Right ventricle myocardium superior (tissue), 1 donor: Measurements from ENCODE around the gene DZIP3. TPM values are rescaled to one million over a fixed set of nuclear protein-coding genes. Genes with fewer than 3 reads are reported as not detected.
A peak's percentile ranks its signal among the peaks of the same experiment; 100 is the strongest.
"Not testable (repeated sequence)": the region's sequence is repeated elsewhere in the genome, so short reads cannot be mapped to it uniquely, and the experiment has no call there.

Source experiments
- ATAC-seq: fragments of 200-7000 bp; cut with Tn5 transposase; one replicate; pipeline ENCODE4 v1.9.1; 2020; ENCODE audit warnings: mild to moderate bottlenecking; ENCODE audit not compliant: poor library complexity
- DNase-seq: peaks from one replicate; pipeline ENCODE4 v3.0.0-alpha.2; 2020
- intact Hi-C: fragments of 100-400 bp; cut with DNase I; formaldehyde crosslinking; loops from one replicate; pipeline ENCODE4 v1.11.2; 2022
- total RNA-seq: library from RNA; stranded (reverse); fragmentation: NEBNext Ultra II Directional; extraction: Animal tissue kit (Norgen Biotek cat#: 25700); gene quantifications from one replicate; pipeline ENCODE4 v1.2.1, GENCODE V29; 2021
- donor health status: DM: no; HTN: yes; CAD: no; lungs with severe emphysema.

The DZIP3 gene
- total RNA-seq, 1 donor from 2014 or later: 14.3 TPM

DNA sequence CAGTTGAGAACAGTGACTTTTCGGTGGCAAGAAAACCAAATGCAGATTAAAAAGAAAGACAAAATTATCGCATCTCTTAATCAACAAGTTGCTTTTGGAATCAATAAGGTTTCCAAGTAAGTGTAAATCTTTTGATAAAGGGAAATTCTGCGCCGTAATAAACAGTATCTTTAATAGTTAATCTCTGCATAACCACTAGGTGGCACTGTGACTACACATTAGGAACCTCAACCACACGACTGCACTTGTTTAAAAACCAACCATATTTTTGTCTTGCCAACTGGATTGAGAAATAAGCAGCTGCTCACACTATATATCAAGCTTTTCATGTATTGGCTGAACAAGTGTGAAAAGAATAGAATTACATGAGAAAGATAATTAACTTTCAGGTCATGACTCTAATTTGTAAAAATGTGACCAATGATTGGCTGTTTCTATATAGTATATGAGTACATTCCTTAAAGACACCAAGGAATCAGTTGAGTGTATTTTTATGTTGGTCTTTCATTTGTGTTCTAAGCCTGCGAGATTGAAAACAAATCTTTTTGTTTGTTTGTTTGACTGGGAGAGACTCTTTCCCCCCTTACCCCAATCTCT lies 72.7 kb downstream of the DZIP3 start:
- intact Hi-C loops: no loop called here
- DNase-seq: no peak

GRCh38 chr3:108664266-108664665 lies 74.7 kb downstream of the DZIP3 start:
- DNase-seq (no peak), ATAC-seq (no peak)
- intact Hi-C loops: no loop called here

More for the DNA sequence above, 72.7 kb downstream of the DZIP3 start:
- peak; percentile 80 for ATAC-seq

GRCh38 chr3:108667312-108667711 lies 77.8 kb downstream of the DZIP3 start:
- DNase-seq (no peak), ATAC-seq (no peak)

DNA sequence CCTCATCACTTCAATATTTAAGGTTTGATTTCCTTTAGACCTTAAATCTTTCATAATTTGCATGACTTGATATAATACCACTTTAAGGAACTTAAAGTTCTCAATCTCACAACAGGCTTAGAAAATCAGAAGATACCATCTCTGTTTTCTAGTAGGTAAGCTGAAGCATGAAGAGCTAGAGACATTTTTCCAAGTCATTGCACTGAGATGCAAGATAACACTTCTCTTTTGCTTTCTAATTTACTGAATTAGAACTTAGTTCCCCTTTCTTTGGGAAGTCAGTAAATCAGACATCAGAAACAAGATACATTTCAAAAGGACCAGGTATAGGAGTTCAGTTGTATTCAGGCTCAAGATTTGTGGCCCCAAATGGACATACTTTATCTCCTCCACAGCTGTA lies 79.7 kb downstream of the DZIP3 start:
- DNase-seq (no peak), ATAC-seq (no peak)
- intact Hi-C loops: loop anchor here (5.0 kb wide), 1 partner anchor 243 kb away; no protein-coding TSS in a partner anchor

More at GRCh38 chr3:108667312-108667711, 77.8 kb downstream of the DZIP3 start:
- intact Hi-C loops: loop anchor here (5.0 kb wide), 1 partner anchor 245 kb away; no protein-coding TSS in a partner anchor

DNA sequence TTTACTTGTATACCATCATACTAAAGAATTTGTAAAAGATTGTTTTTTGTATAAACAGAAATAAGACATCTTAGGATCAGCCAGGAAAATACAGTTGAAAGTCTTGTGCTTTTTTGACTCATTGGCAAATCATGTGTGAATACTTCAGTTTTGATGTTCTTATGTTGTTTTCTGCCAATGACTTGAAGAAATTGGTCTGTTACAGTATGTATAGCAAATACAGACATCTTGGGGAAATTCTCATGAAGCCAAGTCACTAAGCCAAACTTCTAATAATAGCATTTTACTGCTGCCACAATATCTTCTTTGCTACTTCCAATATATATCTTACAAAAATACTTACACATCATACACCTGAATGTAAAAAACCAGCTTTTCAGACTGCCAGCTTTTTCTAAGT lies 83.2 kb downstream of the DZIP3 start:
- intact Hi-C loops: no loop called here
- no peak for DNase-seq
- ATAC-seq: no peak

GRCh38 chr3:108673988-108674661 lies 84.6 kb downstream of the DZIP3 start:
- DNase-seq (no peak), ATAC-seq (no peak)
- intact Hi-C loops: no loop called here

DNA sequence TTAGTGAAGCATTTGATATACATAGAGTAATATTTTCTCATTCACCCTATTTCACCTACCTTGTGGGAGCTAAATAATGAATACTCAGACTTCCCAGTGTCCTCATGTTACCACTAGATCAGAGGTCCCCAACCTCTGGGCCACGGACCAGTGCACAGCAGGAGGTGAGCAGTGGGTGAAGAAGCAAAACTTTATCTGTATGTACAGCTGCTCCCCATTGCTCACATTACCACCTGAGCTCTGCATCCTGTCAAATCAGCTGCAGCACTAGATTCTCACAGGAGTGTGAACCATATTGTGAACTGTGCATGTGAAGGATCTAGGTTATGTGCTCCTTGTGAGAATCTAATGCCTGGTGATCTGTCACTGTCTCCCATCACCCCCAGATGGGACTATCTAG lies 88.3 kb downstream of the DZIP3 start:
- intact Hi-C loops: no loop called here
- ATAC-seq (no peak), DNase-seq (no peak)

DNA sequence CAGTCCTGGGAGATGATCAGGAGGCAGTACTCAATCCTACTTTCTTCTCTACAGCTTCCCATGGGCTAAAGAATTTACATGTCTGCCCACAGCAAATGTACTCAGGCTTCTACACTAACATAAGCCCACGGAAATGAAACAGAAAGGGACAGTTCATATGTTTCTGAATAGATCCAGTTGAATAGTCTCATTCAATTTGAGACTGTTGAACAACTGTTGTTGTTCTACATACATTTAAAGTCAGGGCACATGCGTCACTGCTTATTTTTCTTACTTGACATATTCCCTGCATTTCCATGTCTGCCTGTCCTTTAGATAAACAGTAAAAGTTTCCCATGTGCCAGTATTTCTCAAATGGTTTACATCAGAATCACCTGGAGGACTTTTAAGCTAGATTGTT lies 102.8 kb downstream of the DZIP3 start:
- DNase-seq, ATAC-seq, intact Hi-C loops: not testable (repeated sequence)

DNA sequence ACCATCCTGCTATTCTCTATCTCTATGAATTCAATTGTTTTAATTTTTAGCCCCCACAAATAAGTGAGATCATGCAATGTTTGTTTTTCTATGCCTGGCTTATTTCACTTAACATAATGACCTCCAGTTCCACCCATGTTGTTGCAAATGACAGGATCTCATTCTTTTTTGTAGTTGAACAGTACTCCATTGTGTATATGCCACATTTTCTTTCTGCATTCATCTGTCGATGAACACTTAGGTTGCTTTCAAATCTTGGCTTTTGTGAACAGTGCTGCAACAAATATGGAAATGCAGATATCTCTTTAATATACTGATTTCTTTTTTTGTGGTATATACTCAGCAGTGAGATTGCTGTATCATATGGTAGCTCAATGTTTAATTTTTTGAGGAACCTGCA lies 108.9 kb downstream of the DZIP3 start:
- ATAC-seq (no peak), DNase-seq (no peak)
- intact Hi-C loops: no loop called here

DNA sequence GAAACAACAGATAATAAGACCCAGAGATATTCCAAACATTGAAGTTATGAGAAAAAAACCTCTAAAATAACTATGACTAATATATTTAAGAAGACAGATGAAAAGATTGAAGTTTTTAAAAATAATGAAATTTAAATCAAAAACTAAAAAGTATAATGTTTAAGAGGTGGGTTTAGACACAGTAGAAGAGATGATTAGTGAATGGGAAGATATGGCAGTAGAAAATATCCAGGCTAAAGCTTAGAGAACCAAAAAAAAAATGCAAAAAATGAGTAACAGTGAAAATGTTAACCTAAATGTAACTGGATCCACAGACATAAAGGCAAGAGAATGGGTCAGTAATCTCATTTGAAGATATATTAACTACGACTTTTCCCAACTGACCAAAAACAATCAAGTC lies 115.5 kb downstream of the DZIP3 start:
- intact Hi-C loops: no loop called here
- DNase-seq: no peak
- ATAC-seq: no peak

GRCh38 chr3:108713009-108713516 lies 123.5 kb downstream of the DZIP3 start:
- intact Hi-C loops: no loop called here
- no peak for DNase-seq
- no peak for ATAC-seq

- ATAC-seq: no peak
- intact Hi-C loops: no loop called here
- no peak for DNase-seq
Measured at GRCh38 chr3:108713816-108714215, 124.3 kb downstream of the DZIP3 start.

DNA sequence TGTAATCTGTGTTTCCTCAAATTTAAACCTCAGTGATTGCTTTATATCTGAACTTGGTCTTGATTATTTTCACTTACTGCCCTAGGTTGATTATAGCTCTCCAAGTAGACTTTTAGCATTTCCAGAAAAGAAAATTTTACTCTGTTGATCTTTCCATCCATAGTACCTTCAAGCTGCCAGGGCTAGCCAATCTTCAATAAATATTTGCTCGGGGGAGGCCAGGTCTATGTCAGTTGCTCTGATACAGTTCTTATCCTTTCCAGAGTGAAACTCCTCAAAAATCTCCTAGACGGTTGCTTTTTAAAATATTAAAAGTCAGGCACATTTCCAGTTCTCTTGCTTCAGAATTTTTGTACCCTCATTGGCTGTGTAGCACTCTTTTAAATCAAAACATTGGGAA lies 128.9 kb downstream of the DZIP3 start:
- no peak for ATAC-seq
- intact Hi-C loops: no loop called here

GRCh38 chr3:108719178-108719806 lies 129.8 kb downstream of the DZIP3 start:
- ATAC-seq (no peak), DNase-seq (no peak)

More for the DNA sequence above, 128.9 kb downstream of the DZIP3 start:
- no peak for DNase-seq

GRCh38 chr3:108722724-108723123 lies 133.2 kb downstream of the DZIP3 start:
- intact Hi-C loops: no loop called here
- DNase-seq (no peak), ATAC-seq (no peak)

More at GRCh38 chr3:108719178-108719806, 129.8 kb downstream of the DZIP3 start:
- intact Hi-C loops: no loop called here

DNA sequence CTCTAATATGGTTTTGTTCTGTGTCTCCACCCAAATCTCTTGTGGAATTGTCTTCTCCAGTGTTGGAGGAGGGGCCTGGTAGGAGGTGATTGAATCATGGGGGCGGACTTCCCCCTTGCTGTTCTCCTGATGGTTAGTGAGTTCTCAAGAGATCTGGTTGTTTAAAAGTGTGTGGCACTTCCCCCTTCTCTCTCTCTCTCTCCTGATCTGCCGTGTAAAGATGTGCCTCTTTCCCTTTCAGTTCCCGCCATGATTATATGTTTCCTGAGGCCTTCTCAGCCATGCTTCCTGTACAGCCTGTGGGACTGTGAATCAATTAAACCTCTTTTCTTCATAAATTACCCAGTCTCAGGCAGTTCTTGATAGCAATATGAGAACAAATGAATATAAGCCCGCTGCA lies 134.6 kb downstream of the DZIP3 start:
- intact Hi-C loops: no loop called here

GRCh38 chr3:108728105-108728504 lies 138.6 kb downstream of the DZIP3 start:
- ATAC-seq (no peak), DNase-seq (no peak)
- intact Hi-C loops: no loop called here

More for the DNA sequence above, 134.6 kb downstream of the DZIP3 start:
- no peak for DNase-seq
- ATAC-seq: no peak

- intact Hi-C loops: no loop called here
- DNase-seq (no peak), ATAC-seq (no peak)
Measured at GRCh38 chr3:108728934-108729333, 139.4 kb downstream of the DZIP3 start.

- ATAC-seq: no peak
- no peak for DNase-seq
- intact Hi-C loops: no loop called here
Measured at GRCh38 chr3:108736821-108737220, 147.3 kb downstream of the DZIP3 start.

GRCh38 chr3:108742929-108743328 lies 153.4 kb downstream of the DZIP3 start:
- no peak for DNase-seq
- ATAC-seq: no peak
- intact Hi-C loops: no loop called here
